Liver (tissue), 3 donors: ENCODE measurements around the gene TRPT1.
A peak's percentile ranks its signal among the peaks of the same experiment; 100 is the strongest.

Source experiments
- ATF3 ChIP-seq: IDR thresholded peaks from 2 replicates; pipeline ENCODE4 v1.6.1; 2016; ENCODE audit warnings: antibody characterized with exemption
- CTCF ChIP-seq: fragments of 150-350 bp; IDR thresholded peaks from 2 replicates; pipeline ENCODE4 v1.5.1; 2017; ENCODE audit warnings: improper control_type of control experiment, low read depth, low read length; ENCODE audit not compliant: missing input control
- EGR1 ChIP-seq, 2 donors: IDR thresholded peaks; 2 replicates each; pipeline ENCODE4 v1.6.1; 2016 to 2018; ENCODE audit warnings: antibody characterized with exemption in 2 of 2, low read depth in 2 of 2
- FOXA1 ChIP-seq: IDR thresholded peaks from 2 replicates; pipeline ENCODE4 v1.6.1; 2016; ENCODE audit warnings: antibody characterized with exemption
- GABPA ChIP-seq, 2 donors: IDR thresholded peaks in 1 of 2; conservative IDR thresholded peaks in 1 of 2; 2 replicates each; pipeline ENCODE4 v1.6.1; 2016; ENCODE audit warnings: antibody characterized with exemption in 2 of 2, mild to moderate bottlenecking in 1 of 2, moderate library complexity in 1 of 2
- MAX ChIP-seq: IDR thresholded peaks from 2 replicates; pipeline ENCODE4 v1.6.1; 2016; ENCODE audit warnings: antibody characterized with exemption
- REST ChIP-seq: IDR thresholded peaks from 2 replicates; pipeline ENCODE4 v1.6.1; 2016; ENCODE audit warnings: antibody characterized with exemption, mild to moderate bottlenecking
- RXRA ChIP-seq, 2 donors: IDR thresholded peaks; 2 replicates each; pipeline ENCODE4 v1.6.1; 2017 to 2018; ENCODE audit warnings: antibody characterized with exemption in 2 of 2, mild to moderate bottlenecking in 1 of 2
- ZBTB33 ChIP-seq: IDR thresholded peaks from 2 replicates; pipeline ENCODE4 v1.6.1; 2016; ENCODE audit warnings: antibody characterized with exemption
- donor health status: healthy.
- donor health status: healthy.

- TF ChIP-seq GABPA (IDR thresholded peaks at IDR 0.05 in 1 of 2, conservative IDR thresholded peaks at IDR 0.05 in 1 of 2) (no peak), REST (no peak), CTCF (no peak), RXRA (IDR thresholded peaks at IDR 0.05) (no peak), FOXA1 (no peak), ZBTB33 (no peak), EGR1 (IDR thresholded peaks at IDR 0.05; ENCODE audit: low read depth in 2 of 2) (no peak), MAX (peak; percentile 14), ATF3 (no peak)
Observed at GRCh38 chr11:64206457-64207255, 19.3 kb downstream of the TRPT1 start, which contains the start of gene FERMT3.
